ENCODE data around the gene PPP2R5D.
"Not testable (repeated sequence)": the region's sequence is repeated elsewhere in the genome, so short reads cannot be mapped to it uniquely, and the experiment has no call there.

The PPP2R5D gene

DNA sequence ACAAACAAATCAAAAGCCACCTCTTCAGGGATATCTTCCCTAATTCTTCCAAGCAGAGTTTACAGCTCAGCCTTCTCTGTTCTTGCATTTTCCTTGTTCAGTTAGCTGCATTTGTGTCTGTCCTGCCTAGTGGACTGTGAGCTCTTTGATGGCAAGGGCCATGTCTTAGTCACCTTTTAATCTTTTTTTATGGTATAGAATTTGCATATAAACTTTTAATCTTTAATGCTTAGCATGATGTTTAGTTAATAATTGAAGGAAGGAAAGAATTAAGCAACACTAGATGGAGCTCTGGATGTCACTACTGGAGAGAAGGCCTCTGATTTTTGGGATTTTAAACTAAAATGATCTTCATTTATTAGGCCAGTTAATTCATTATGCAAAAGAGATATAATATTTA, 12.1 kb downstream of the PPP2R5D start:
- ATAC-seq, result no peak

DNA sequence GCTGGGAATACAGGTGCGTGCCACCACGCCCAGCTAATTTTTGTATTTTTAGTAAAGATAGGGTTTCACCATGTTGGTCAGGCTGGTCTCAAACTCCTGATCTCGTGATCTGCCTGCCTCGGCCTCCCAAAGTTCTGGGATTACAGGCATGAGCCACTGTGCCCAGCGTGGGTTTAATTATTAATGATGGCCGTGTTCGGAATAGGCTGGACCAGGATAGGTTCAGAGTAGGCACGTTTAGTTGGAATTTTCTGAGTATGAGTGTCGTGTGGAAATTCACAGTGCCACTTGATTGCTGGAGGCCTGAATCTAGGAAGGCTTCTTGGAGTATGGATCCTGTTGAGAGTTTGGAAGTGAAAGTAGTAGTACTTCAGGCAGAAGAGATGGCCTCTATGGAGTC, 13.8 kb downstream of the PPP2R5D start:
- not testable (repeated sequence) for ATAC-seq

DNA sequence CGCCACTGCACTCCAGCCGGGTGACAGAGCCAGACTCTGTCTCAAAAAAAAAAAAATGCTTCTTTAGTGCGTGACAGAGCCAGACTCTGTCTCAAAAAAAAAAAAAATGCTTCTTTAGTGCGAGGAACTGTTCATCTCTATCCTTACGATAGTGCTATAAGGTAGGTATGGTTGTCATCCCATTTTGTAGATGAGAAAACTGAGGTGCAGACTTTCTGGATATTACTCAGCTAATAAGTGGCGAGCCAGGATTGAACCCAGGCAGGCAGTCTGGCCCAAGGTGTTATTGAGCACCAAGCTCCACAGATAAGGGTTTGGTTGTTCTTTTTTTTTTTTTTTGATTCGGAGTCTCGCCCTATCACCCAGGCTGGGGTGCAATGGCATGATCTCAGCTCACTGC, 17.5 kb downstream of the PPP2R5D start:
- no peak for ATAC-seq

GRCh38 chr6:43005844-43006243, 21.5 kb downstream of the PPP2R5D start:
- no peak for ATAC-seq

GRCh38 chr6:43006251-43006650, 21.9 kb downstream of the PPP2R5D start:
- no peak for ATAC-seq

DNA sequence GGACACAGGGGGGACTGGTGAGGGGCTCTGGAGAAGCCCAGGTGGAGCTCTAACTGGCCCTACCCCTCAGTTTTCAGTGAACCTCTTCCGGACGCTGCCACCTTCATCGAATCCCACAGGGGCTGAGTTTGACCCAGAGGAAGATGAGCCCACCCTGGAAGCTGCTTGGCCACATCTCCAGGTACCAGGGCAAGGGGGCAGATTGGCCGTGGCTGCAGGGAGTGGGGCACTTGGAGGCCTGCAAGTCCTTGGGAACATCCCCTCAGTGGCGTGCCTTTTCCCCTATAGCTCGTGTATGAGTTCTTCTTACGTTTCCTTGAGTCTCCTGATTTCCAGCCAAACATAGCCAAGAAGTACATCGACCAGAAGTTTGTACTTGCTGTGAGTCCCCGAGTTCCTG, 22.8 kb downstream of the PPP2R5D start:
- no peak for ATAC-seq

DNA sequence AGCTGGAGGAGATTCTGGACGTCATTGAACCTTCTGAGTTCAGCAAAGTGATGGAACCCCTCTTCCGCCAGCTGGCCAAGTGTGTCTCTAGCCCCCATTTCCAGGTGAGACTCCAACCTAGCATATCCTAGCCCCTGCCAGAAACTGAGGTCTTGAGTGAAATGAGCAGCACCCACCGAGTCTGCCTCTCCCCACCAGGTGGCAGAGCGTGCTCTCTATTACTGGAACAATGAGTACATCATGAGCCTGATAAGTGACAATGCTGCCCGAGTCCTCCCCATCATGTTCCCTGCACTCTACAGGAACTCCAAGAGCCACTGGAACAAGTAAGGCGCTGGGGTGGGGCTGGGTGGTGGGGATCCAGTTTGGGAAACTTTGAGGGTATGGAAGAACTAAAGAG, 24.8 kb downstream of the PPP2R5D start:
- no peak for ATAC-seq

- no peak for ATAC-seq
Observed at GRCh38 chr6:43011207-43011606, 26.8 kb downstream of the PPP2R5D start.

GRCh38 chr6:43012364-43012763, 28.0 kb downstream of the PPP2R5D start:
- ATAC-seq, result no peak

DNA sequence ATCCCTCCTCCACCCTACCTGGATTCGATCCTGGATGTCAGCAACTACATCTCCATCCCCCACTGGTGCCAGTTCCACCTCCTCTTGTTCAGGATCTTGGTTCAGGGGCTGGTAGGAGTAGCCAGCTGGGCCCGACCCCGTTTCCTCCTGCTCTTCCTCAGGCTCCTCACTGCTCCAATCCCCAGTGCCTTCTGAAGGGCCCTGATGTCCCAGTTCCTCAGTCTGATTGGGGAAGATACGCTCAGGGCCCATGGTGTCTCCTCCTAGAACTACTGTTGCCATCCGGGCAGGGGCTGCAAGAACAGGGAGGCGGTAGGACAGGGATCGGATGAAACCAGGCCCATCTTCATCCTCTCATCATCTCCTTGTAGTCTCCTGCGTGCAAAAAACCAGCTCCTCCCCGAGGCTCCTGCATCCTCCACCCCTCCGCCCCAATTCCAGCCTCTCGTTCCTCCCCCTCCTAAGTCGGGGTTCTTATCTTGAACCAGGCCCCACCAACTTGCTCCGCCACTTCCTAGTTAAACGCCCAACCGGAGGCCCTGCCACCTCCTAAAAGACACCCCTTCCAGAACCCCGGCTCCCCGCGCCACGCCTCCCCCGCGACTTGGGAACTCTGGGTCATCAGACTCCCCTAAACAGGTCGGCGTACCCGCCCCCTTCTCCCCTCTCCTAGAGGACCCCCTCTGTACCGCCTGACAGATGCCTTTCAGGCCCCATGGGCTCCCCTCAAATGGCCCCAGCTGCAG, 28.9 kb downstream of the PPP2R5D start:
- ATAC-seq, result peak; percentile 5 to 10

DNA sequence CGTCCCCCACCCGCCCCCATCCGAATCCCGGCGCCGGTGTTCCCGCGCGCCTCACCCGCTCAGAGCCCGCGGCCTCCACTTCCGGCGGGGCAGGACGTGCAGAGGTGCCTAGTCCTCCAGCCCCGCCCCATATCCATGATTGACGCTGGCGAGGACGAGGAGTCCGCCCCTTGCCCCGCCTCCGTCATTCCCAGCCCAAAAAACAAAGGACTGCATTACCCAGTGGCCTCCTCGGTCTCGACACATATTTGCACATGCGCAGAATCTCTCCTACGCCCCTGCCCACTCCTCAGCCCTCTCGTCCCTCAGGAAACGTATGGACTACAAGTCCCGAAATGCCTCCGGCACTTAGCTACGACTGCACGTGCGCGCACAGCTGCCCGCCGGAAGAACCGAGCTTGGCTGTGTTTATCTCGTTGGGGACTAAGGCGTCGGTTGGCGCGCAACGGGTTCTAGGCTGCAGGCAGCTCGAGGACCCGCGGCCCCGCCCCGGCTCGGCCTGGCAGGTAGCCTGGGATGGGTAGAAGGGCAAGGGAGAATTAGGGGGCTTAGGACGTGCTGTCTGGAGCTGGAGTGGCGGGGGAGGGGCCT, 29.6 kb downstream of the PPP2R5D start, which contains the start of the genes KLHDC3 and MEA1:
TSS of gene KLHDC3 (plus strand) at position 407 of the 591 bp plus-strand sequence. CDS start 2,944 bp downstream, outside the sequence.
TSS of gene MEA1 (minus strand) at position 104 of the 591 bp plus-strand sequence. CDS start 133 bp downstream, outside the sequence.
- ATAC-seq, result peak; percentile 95 to 97

DNA sequence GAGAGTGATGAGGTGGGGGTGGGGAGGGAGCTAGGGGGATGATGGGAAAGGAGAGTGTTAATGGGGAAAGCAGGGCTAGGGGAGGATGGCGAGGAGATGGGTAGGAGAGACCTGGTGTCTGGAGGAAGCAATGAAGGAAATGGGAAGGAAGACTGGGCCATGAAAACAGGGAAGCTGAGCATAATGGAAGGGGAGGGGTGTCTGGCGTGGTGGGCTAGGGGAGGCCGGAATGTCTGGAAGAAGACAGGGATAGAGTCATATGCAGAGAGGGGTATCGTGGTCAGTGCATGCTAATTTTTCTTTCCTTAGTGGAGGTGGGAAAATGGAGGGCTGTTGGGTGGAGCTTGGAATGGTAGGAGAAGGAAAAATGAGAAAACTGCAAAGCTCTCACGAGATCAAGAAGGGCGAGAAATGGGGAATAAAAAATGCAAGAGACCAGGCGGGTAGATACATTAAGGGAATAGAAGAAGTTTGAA, 30.1 kb downstream of the PPP2R5D start:
- no peak for ATAC-seq

GRCh38 chr6:43016176-43016942, 32.0 kb downstream of the PPP2R5D start:
- no peak for ATAC-seq

GRCh38 chr6:43016943-43017334, 32.6 kb downstream of the PPP2R5D start:
- ATAC-seq, result no peak

DNA sequence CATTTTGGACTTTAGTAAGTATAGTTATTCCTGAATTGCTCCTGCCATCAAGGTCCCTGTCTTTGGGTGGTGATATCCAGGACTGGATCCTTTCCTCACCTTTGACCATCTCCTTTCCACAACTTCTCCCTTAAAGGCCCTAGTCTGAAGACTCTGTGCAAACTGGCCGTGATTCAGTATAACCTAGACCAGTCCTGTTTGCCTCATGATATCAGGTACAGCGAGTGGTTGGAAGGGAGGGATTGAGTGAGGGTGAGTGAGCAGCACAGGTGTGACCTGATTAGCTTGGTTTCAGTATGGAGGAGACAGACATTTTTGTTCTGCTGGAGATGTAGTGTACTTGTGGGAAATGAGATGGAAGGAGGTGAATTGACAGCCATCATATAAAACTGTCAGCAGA, 34.8 kb downstream of the PPP2R5D start:
- ATAC-seq, result no peak

DNA sequence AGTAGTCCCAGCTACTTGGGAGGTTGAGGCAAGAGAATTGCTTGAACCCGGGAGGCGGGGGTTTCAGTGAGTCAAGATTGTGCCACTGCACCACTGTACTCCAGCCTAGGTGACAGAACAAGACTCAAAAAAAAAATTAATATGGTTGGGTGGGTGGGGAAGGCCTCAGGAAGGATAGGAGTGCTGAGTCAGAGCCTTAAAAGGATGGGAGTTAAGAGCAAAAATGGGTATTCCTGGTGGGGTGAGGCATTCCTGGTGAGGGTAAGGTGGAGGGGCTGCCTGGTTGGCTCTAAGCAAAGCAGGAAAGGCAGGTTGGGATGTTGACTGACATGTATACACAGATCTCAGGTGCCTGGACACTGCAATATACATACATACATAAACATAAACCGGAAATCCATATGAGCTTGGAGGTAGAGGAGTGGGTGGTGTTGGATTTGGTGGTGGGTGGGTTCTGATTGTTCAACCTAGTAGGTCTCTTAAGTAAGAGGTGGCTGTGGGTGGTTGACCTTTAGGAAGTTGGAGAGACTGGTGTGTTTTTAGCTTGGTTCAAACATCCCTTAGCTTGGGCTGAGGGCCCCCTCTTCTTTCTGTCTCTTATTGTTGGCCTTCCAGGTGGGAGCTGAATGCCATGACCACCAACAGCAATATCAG, 35.8 kb downstream of the PPP2R5D start:
- no peak for ATAC-seq

DNA sequence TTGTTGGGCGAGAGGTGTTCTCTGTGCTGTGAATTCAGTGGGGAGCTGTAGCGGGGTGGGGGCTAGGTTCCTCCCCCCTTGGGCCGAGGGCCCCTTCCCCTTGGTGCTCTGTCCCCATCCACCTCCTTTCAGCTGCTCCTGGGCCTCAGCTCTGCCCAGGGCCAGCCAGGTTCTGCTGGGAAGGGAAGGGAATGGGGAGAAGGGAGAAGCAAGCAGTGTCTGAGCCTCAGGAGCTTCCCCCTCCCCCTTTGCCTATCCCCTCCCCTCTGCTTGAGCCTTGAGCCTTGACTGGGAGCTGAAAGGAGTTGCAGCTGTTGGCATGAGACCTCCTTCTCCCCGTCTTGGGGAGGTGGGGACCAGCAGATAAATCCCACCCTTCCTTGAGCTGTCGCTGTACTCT, 36.5 kb downstream of the PPP2R5D start:
- ATAC-seq, result no peak

DNA sequence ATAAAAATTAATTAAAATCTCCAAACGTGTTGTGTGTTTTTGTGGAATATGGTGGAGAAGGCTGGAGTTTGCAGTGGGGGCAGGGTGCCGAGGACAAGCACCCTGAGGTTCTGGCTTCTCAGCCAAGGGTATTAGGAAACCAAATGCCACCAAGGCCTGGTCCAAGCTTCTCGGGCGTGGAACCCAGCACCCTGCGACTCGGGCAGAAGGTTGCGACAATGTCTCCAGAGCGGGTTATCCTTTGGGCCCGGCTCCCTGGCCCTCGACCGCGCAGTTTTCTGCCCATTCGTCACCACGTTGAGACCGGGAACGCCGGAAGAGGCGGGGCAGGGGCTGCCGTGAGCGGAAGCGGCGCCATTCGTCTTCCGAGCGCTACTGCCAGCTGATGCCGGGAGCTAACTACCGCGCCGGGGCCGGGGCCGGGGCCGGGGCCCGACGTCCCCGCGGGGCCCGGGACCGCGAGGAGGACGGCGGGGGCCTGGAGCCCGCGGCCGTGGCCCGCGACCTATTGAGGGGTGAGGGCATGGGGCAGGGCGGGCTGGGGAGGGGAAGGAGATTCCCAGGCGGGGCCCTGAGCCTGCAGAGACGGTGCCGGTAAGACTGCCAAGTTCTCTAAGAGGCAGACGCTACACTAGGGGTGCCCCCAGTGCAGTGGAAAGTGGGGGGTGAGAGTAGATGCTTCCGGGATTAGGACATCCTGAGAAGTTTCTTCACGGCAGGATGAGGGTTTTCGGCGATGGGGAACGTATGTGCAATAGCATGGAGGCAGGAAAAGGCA, 37.1 kb downstream of the PPP2R5D start, which contains the start of gene RRP36:
TSS of gene RRP36 (plus strand) at position 354 of the 778 bp plus-strand sequence. CDS start at position 386, 32 bp downstream.
- peak; percentile 93 to 94 for ATAC-seq

- ATAC-seq, result no peak
Observed at GRCh38 chr6:43024436-43024835, 40.1 kb downstream of the PPP2R5D start.

- ATAC-seq, result no peak
Observed at GRCh38 chr6:43026365-43026764, 42.0 kb downstream of the PPP2R5D start.

GRCh38 chr6:43029120-43029519, 44.8 kb downstream of the PPP2R5D start:
- ATAC-seq, result no peak

DNA sequence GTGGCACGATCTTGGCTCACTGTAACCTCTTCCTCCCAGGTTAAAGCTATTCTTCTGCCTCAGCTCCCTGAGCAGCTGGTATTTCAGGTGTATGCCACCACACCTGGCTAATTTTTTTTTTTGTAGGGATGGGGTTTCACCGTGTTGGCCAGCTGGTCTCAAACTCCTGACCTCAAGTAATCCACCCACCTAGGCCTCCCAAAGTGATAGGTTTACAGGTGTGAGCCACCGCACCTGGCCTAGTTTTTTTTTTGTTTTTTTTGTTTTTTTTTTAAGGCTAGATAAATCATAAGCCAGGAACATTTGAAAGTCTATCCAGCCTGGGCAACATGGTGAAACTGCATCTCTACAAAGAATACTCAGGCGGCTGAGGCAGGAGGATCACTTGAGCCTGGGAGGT, 48.0 kb downstream of the PPP2R5D start:
- ATAC-seq, result no peak

Data from activated CD4-positive, CD25-positive, alpha-beta regulatory T cell treated with anti-CD3 and anti-CD28 coated beads, Interleukin-2, amount 50 U/mL, for 24 hours (primary cell).